Stimulated activated CD8-positive, alpha-beta memory T cell treated with anti-CD3 and anti-CD28 coated beads, Interleukin-7, amount 100 ng/mL, for 4 hours (primary cell): ENCODE results near the gene SIRT1.
"Not testable (repeated sequence)": the region's sequence is repeated elsewhere in the genome, so short reads cannot be mapped to it uniquely, and the experiment has no call there.

Source experiments
- DNase-seq, 2 donors: peaks; one replicate each; pipeline ENCODE4 v3.0.0-alpha.2; 2020; ENCODE audit warnings: low read depth in 2 of 2

The SIRT1 gene

DNA sequence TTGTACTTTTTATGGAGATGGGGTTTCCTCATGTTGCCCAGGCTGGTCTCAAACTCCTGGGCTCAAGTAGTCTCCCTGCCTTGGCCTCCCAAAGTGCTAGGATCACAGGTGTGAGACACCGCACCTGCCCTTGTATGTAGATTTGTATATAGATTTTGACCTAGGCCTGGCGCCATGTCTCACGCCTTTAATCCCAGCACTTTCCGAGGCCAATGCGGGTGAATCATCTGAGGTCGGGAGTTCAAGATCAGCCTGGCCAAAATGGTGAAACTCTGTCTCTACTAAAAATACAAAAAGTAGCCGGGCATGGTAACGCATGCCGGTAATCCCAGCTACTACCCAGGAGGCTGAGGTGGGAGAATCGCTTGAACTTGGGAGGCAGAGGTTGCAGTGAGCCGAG lies 7.0 kb upstream of the SIRT1 start:
- not testable (repeated sequence) for DNase-seq

DNA sequence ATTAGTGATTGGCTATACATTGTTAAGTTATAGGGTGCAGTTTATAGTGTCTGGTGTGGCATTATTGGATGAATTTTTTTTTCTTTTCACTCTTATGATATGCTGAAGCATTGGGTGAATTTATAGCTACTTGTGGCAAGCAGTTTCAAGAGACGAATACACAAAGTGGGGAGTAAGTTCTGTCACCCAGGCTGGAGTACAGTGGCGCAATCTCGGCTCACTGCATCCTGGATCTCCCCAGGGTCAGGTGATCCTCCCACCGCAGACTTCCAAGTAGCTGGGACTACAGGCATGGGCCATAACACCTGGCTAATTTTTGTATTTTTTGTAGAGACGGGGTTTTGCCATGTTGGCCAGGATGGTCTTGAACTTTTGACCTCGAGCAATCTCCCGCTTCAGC lies 6.3 kb upstream of the SIRT1 start:
- no peak for DNase-seq

DNA sequence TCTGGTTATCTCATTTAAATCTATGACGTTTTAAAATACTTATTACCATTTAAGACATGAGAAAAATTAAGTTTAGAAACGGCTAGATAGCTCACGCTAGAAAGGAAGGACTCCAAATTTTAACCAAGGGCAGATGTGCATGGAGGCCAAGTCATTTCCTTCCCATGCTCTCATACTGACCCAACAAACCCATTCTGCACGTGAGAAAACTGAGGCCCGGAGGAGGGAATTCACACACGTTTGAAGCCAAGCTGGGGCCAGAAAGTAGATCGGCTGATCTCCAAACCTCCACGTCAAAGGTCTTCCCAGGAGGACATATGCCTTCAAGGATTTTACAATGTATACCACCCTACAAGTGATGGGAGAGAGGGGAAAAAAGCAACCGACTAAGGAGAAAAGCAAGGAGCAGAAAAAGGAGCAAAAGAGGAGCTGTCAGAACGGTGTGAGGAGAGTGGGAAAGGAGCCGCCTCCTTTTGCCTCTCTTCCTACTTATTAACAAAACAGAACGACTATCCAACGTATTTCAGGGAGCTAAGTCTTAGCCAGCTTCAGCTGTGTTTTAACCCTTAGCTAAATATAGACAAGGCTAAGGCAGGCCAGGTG lies 645 bp upstream of the SIRT1 start:
- DNase-seq = no peak

DNA sequence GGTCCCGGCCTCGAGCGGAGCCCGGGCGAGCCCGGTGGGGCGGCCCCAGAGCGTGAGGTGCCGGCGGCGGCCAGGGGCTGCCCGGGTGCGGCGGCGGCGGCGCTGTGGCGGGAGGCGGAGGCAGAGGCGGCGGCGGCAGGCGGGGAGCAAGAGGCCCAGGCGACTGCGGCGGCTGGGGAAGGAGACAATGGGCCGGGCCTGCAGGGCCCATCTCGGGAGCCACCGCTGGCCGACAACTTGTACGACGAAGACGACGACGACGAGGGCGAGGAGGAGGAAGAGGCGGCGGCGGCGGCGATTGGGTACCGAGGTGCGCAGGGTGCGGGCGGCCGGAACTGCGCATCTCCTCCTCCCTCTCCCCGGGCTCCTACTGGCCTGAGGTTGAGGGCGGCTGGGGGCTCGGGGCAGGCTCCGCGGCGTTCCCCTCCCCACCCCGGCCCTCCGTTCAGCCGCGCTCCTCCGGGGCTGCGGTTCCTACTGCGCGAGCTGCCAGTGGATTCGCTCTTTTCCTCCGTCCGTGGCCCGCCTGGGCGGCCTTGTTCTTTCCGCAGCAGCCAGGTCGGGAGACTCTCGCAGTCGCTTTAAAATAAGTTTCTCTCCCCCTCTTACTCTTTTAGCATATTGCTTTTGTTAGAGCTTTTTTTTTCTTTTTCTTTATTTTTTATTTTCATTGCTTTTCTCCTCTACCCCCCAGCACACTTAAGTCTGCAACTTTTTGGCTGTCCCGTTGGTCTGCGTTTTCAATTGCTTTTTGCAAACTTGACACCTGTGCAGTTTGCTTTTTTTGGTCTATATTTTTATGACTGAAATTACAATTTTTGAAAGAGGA lies 600 bp downstream of the SIRT1 start:
- DNase-seq = peak; percentile 40 to 73

DNA sequence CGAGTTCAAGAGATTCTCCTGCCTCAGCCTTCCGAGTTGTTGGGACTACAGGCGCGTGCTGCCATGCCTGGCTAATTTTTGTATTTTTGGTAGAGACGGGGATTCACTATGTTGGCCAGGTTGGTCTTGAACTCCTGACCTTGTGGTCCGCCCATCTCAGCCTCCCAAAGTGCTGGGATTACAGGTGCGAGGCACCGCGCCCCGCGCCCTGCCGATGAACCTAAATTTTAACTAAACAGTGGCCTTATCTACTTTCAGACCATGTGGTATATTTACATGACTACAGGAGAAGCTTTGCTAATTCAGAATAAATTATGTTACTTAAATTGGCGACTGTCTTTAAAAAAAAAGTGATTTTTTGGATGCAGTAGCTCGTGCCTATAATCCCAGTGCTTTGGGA lies 9.2 kb downstream of the SIRT1 start:
- DNase-seq = no peak

DNA sequence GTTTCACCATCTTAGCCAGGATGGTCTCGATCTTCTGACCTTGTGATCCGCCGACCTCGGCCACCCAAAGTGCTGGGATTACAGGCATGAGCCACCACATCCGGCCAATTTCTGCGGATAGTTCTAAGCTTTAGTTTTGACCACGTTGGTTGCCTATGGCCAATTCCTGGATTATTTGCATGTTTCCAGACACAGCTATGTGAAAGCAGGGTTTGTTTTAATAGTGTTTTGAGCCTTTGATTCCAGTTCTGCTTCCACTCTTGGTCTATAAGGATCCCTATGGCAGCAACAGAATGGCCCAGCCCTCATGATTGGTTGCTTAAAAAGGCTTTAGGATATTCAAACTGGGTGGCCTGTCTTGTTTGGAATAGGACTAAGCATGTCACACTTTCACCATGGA lies 19.1 kb downstream of the SIRT1 start:
- no peak for DNase-seq

DNA sequence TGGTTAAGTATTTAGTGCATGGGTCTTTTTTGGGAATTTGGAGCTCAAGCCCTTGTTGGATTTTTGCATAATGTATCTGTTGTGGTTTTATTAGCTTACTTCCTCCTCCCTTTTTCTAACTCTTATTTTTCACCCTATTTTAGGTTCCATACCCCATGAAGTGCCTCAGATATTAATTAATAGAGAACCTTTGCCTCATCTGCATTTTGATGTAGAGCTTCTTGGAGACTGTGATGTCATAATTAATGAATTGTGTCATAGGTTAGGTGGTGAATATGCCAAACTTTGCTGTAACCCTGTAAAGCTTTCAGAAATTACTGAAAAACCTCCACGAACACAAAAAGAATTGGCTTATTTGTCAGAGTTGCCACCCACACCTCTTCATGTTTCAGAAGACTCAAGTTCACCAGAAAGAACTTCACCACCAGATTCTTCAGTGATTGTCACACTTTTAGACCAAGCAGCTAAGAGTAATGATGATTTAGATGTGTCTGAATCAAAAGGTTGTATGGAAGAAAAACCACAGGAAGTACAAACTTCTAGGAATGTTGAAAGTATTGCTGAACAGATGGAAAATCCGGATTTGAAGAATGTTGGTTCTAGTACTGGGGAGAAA lies 28.0 kb downstream of the SIRT1 start:
- no peak for DNase-seq

DNA sequence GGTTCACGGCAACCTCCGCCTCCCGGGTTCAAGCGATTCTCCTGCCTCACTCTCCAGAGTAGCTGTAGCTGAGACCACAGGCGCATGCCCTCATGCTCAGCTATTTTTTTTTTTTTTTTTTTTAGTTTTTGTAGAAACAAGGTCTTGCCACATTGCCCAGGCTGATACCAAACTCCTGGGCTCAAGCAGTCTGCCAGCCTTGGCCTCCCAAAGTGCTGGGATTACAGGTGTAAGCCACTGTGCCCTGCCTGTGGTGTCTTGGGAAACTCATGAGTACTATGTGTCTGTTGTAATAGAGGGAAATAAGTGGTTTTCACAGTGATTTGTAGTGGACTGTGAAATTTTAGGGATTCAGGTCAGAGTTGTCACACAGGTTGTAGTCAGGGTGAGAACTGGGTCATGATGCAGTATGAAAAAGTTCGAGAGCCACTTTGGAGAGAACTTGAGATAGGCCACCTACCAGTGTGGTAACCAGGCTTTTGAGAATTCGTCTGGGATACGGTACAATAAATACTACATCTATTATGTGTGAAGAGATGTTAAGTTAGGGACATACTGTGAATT lies 30.4 kb downstream of the SIRT1 start:
- DNase-seq = no peak

DNA sequence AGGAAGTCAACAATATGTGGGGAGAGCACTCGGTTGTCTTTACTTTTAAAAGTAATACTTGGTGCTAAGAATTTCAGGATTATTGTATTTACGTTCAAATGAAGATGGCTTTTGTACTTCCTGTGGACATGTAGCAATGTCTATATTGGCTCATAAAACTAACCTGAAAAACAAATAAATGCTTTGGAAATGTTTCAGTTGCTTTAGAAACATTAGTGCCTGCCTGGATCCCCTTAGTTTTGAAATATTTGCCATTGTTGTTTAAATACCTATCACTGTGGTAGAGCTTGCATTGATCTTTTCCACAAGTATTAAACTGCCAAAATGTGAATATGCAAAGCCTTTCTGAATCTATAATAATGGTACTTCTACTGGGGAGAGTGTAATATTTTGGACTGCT lies 32.7 kb downstream of the SIRT1 start:
- DNase-seq = no peak

DNA sequence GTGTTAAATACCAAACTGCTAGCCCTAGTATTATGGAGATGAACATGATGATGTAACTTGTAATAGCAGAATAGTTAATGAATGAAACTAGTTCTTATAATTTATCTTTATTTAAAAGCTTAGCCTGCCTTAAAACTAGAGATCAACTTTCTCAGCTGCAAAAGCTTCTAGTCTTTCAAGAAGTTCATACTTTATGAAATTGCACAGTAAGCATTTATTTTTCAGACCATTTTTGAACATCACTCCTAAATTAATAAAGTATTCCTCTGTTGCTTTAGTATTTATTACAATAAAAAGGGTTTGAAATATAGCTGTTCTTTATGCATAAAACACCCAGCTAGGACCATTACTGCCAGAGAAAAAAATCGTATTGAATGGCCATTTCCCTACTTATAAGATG lies 33.2 kb downstream of the SIRT1 start:
- DNase-seq = no peak

DNA sequence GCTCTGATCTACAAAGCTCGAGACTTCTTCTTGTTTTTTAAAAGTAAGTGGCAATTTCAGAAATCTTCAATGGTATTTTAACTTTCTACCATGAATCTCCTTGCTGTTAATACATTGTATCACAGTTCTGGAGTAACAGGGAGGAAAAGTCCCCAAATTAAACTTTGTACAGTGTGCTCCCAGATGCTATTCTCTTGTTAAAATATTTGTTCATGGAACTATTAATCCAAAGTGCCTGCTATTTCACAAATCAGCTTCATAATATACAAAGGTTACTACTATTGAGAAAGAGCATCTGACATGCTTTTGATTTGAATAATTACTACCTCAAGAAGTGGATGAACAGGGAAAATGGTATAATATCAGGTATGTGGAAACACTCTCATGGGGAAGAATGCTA lies 36.6 kb downstream of the SIRT1 start:
- DNase-seq = no peak

DNA sequence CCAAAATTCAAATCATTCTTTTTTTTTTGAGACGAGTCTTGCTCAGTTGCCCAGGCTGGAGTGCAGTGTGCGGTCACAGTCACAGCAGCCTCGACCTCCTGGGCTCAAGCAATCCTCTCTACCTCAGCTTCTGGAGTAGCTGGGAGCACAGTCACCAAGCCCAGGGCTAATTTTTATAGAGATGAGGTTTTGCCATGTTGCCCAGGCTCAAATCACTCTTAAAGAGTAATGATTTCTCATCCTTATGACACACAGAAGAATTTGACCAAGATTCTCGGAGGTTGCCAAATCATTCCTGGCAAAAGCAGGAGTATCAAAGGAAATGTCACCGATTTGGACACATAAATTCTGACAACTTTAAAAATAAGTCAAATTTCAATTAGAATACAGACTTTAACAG lies 39.1 kb downstream of the SIRT1 start:
- no peak for DNase-seq

DNA sequence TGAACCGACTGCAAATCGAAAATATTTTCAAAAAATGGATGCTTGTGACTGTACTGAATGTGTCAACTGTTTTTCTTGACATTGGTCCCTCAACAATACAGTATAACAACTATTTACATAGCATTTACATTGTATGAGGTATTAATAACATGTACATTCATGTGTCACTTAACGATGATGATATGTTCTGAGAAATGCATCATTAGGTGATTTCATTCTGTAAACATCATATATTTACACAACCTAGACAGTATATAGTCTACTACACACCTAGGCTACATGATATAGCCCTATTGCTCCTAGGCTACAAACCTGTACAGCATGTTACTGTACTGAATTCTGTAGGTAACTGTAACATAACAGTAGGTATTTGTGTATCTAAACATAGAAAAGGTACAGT lies 39.7 kb downstream of the SIRT1 start:
- DNase-seq = no peak

DNA sequence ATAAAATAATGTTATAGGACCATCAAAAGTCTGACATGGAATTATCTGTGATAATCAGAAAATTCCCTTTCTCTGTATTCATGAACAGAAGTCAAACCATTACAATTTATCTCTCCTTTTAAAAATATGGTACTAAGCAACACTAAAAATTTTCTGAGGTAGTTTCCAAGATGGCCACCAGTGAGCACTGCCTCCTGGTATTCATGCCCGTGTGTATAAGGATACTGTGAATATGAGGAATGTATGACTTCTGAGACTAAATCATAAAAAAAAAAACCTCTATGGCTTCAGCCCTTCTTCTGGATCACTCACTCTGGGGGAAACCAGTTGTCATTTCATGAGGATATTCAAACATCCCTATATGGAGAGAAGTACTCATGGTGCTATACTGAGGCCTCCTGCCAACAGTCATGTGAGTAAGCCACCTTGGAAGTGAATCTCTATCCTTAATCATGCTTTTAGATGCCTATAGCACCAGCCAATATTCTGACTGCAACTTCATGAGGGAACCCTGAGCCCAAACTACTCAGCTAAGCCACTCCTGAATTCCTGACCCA lies 41.1 kb downstream of the SIRT1 start:
- no peak for DNase-seq

DNA sequence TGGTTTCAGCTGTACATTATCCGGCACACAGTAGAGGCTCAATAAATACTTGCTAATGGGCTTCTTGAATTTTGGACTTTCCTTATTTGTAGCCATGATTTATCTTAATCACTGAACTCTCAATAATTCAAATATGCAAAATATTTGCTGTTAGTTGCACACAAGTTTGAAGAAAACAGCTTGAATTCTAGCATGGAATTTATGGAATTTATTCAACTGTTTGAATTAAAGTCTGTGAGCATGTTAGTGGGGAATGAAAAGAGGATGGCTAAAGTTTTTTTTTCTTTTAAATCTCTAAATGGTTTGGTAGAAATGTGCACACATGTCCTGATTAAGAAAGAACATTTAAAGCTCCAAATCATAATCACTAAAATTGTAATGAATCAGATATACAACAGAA lies 42.5 kb downstream of the SIRT1 start:
- DNase-seq = no peak

DNA sequence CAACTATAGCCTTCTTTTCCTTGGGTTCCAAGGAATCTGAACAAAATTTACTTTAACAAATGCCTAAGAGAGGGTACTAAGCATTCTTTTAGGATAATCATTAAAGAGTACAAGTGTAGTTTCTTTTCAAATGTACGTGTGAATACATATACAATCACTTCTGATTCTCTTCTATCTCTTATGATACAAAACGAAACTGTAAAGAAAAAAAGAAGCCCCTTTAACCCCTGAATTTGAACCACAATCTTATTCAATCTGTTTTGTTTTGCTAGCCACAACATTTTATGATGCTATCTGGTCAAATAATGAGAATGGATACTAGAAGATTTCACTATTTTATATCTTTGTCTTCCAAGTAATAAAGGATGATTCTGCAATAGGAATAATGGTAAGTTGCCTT lies 48.7 kb downstream of the SIRT1 start:
- DNase-seq = no peak

DNA sequence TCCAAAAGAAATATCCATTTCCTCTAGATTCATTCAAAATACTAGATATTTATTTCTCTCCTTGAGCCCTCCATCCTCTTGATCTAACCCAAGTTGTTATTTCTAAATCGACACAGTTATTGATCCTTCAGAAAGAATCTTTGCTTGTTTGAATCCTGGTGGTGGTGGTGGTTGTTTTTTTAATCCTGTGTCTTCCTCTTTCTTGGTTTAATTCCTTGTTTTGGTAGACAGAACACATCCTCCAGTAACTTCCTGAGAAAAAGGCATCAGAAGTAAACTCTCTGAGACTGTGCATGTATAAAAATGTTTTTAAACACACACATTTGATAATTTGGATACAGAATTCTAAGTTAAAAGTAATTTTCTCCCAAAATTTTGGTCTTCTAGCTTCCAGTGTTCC lies 49.9 kb downstream of the SIRT1 start:
- DNase-seq = no peak

DNA sequence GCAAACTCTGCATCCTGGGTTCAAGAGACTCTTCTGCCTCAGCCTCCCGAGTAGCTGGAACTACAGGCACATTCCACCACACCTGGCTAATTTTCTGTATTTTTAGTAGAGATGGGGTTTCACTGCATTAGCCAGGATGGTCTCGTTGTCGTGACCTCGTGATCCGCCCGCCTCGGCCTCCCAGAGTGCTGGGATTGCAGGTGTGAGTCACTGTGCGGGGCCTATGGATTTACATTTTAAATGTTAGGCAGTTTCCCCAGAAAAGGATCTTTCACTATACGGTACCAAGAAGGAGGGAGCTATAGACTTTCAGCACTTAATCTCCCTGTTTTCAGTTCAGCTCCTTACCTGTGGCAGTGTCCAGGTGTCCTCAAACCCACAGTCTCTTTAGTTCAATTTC lies 50.8 kb downstream of the SIRT1 start:
- no peak for DNase-seq

DNA sequence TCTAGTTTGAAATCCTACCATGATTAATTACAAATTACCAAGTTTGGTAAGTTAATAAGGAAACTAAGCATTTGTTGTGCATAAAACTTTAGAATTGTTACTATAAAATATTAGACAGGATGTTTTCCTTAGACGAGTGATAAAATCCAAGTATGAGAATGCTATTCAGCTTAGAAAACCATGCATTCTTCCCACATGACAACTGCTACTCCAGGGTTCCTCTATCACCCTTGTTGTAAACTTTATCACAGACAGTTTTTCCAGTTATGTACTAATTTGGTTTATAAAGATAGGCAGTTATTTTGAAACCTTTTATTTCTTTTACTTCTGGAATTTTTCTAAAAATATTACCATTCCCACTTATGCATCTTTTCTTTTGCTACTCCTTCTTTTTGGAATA lies 52.0 kb downstream of the SIRT1 start:
- DNase-seq = no peak

DNA sequence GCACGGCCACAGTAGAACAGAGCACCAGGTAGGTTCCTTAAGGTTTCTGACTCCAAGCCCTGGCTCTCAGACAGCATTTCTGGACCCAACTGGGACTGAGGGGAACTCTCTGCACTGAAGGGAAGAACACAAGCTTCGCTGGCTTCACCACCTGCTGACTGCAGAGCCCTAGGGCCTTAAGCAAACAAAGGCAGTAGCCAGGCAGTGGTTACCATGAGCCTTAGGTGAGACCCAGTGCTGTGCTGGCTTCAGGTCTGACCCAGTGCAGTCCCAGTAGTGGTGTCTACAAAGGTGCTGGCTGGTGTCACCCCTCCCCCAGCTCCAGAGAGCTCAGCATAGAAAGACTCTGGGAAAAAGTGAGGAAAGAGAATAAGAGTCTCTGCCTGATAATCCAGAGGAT lies 59.5 kb downstream of the SIRT1 start:
- DNase-seq = no peak

DNA sequence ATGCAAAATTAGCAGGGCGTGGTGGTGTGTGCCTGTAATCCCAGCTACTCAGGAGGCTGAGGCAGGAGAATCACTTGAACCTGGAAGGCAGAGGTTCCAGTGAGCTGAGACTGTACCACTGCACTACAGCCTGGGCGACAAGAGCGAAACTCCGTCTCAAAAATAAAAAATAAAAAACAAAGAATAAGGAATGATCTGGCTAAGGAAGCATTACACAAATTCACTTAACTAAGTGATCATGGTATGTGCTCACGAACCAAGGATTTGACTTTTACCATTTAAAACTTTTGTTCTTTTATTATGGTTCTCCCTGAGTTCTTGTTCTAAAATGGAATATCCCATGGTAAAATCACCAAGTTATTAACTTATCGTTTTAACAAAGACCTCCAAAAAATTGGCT lies 71.2 kb downstream of the SIRT1 start:
- no peak for DNase-seq

DNA sequence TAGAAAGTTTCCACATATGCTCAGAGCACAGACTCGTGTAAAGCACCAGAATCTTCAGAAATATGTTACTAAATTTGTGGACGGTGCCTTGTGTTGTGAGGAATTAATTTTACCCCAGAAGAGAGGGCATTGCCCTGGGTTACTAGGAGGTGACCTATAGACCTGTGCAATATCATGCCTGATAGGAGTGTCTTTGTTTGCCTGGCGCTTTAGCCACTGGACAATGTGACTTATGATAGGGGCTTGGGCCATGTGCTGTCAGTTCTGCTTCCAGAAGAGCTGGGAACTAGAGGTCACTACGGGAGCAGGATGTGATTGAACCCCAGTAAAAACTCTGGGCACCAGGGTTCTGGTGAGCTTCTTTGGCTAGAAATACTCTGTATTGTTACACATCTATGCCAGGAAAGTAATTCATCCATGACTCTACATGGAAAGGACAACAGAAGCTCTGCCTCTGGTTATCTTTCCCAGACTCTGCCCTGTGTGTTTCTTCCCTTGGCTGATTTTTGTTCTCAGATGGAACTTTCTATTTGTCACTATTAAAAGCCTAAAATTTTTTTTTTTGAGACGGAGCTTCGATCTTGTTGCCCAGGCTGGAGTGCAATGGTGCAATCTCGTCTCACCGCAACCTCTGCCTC lies 75.5 kb downstream of the SIRT1 start:
- DNase-seq = no peak
